GM11168 (cell line): ENCODE measurements around the gene SNIP1.
"Not testable (repeated sequence)": the region's sequence is repeated elsewhere in the genome, so short reads cannot be mapped to it uniquely, and the experiment has no call there.

Source experiments
- in situ Hi-C: fragments of 300-500 bp; cut with MboI; formaldehyde crosslinking; loops from one replicate; pipeline ENCODE4 v1.12.0; 2022; ENCODE audit warnings: low sequenced_read_pairs; ENCODE audit not compliant: unreplicated experiment

SNIP1 gene

DNA sequence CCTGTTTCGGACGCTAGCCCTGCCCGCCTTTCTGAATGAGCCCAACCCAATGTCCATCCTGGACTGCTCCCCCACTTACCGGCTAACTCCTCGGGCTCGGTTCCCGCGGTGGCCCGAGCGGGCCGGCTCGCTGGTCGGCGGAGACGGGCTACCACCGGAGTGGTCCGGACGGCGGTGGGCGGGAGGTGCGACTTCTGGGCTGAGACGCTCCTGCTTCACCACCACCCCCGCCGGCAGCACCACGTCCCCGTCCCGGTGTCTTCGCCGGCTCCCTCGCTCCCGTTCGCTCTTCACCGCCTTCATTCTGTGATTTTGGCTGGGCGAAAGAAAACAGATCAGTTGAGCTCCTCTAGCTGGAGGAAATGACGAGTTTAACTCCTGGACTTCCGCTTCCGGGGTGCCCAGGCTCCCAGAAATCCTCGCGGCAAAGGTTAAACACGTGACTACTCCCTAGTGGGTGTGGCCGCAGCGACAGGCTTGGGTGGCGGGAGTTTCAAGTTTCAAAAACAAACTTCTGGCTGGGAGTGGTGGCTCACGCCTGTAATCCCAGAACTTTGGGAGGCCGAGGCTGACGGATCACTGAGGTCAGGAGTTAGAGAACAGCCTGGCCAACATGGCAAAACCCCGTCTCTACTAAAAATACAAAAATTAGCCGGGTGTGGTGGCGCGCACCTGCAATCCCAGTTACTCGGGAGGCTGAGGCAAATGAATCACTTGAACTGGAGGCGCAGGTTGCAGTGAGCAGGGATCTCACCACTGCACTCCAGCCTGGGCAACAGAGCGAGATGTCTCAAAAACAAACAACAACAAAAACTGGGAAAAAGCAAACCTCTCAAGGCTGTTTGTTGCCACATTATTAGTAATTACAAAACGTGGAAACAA lies at the start of gene SNIP1:
Gene SNIP1, minus strand, starts transcription at position 367 of the 882 bp plus-strand sequence. Its CDS starts 64 bp downstream, at position 303.
- in situ Hi-C loops: no loop called here

- in situ Hi-C loops: no loop called here
Measured at GRCh38 chr1:37602750-37603694, 48.9 kb upstream of the SNIP1 start.

DNA sequence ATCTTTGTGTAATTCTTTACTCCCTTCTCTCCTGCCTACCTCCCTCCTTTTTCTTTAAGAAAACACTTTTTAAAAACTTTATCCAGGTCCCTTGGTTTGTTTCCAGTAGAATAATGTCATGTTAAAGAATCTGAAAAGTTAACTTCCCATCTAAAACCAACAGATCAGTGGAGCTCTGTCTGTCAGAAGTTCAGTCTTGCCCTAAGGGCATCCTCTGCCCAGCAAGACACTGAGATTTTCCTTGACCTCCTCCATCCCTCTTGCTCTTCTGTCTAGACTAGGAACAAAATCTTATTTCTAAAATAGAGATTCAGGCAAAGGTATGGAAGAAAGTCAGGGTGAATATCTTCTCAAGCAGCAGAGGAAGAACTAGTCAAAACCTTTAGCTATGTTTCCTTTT lies 47.3 kb upstream of the SNIP1 start:
- in situ Hi-C loops: no loop called here

DNA sequence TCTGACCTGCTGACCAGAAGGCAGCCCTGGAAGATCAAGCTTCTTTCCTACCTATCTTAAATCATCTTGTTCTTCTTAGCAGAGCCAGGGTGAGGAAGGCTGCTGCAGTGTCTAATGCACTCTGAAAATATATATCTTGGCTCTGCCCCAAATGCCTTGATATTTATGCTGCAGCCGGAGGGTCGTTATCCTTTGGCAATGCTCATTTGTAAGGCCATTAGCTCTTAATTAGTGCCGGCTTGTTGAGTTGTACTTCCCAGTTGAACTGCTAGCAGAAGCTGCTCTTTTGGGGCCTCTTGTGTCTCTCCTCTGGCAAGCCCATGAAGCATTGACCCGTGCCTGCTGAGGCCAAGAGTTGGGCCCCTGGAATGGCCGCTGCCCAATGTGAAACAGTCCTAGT lies 45.8 kb upstream of the SNIP1 start:
- in situ Hi-C loops: no loop called here

GRCh38 chr1:37596182-37596667 lies 42.1 kb upstream of the SNIP1 start:
- in situ Hi-C loops: no loop called here

DNA sequence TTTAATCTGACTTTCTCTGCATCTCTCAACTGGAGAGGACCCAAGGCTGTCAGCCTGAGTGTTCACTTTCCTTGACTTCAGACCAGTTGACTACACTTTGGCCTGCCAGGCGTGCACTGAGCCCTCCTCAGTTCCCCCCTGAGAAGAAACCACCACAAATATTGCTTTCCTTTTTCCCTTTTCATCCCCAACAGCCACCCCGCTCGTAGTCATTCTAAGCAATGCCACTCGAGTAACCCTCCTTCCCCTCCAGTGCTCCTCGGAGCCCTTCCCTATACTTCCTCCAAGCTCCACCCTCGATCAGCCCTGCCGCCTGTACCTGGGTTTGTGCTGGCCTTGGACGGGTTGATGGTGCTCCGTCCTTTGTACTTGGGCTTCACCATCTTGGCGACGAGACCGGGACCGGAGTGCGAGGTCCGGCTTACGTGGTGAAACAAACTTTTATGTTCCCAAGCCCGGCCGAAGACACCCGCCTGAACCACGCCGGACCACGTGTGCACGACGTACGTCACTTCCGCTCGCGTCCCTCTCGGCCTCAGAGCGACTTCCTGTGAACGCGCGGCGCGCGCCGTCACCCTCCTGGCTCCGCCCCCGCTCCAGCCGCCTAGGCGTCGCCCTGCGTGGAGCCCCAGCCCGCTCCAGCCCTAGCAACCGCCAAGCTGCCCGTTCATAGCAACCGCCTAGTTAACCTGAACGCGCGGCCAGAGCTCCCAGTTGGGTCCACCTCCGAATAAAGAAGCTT lies 41.5 kb upstream of the SNIP1 start, which contains the start of gene GNL2:
Gene GNL2, minus strand, starts transcription at position 498 of the 742 bp plus-strand sequence. Its CDS starts 115 bp downstream, at position 383.
- in situ Hi-C loops: no loop called here

GRCh38 chr1:37593726-37594125 lies 39.6 kb upstream of the SNIP1 start:
- in situ Hi-C loops: no loop called here

- in situ Hi-C loops: no loop called here
Measured at GRCh38 chr1:37588939-37589338, 34.8 kb upstream of the SNIP1 start.

DNA sequence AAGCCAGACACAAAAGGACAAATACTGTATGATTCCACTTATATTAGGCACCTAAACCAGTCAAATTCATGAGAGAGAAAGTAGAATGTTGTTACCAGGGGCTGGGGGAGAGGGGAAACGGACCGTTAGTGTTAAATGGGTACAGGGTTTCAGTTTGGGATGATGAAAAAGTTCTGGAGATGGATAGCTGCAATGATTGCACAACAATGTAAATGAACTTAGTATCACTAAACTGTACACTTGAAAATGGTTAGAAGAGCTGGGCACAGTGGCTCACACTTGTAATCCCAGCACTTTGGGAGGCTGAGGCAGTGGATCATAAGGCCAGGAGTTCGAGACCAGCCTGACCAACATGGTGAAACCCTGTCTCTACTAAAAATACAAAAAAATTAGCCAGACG lies 30.5 kb upstream of the SNIP1 start:
- in situ Hi-C loops: not testable (repeated sequence)

GRCh38 chr1:37575692-37576091 lies 21.6 kb upstream of the SNIP1 start:
- in situ Hi-C loops: no loop called here

DNA sequence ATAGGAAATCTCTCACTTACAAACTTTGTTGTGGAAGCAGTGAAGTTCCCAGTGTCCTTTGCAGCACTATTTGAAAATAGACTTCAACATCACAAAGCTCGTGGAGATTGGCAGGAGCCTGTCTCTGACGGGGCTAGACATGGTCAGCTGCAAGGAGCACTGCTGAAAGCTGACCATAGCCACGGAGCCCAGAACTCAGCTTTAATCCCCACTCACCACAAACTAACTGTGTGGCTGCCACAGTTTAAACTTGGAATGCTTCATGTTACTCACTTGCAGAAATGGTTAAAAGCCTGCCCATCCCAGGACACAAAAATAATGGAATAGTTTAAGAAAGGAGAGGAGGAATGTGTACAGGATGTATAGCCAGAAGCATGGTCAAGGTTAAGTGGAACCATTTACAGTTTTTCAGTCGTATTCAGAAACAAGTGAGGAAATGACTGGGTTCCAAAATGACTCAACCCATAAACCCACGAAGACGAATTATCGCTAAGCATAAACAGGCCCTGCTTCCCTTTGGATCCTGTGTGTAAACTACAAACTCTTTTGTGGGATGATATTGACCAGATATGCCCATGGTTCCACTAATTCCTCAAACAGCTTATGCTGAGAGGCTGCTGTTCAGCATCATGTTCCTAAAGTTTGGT lies 20.9 kb upstream of the SNIP1 start:
- in situ Hi-C loops: no loop called here

DNA sequence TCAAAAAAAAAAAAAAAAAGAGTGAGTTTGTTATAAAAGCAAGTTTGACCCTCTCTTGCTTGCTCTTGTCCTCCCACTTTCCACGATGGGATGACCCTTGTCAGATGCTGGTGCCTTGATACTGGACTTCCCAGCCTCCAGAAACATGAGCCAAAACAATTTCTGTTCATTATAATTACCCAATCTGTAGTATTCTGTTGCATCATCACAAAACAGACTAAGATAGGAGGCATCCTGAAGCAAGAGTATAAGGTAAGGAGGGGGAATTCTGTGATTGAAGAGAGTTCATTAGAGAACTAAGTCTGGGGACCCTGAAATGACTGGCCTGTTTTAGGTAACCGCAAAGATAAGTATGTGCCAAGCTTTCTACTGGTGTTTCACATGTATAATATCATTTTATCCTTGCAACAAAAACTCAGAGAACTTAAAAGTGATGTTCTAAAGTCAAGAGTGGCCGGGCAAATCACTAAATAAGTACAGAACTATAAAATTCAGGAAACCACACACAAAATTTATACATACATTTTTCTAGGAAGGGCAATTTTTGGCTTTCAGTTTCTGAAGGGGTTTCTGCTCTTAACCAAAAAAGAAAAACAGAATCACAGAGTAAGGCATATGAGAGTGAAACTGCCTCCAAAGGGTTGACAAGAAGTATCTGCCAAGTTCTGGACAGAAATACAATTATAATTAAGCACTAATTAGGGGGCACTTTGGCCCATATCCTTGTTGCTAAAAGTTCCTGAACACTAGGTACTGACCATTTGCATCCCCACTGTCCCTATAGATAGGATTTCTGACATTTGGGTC lies 16.6 kb upstream of the SNIP1 start:
- in situ Hi-C loops: no loop called here

GRCh38 chr1:37567023-37567422 lies 12.9 kb upstream of the SNIP1 start:
- in situ Hi-C loops: no loop called here

GRCh38 chr1:37564892-37565291 lies 10.8 kb upstream of the SNIP1 start:
- in situ Hi-C loops: no loop called here

DNA sequence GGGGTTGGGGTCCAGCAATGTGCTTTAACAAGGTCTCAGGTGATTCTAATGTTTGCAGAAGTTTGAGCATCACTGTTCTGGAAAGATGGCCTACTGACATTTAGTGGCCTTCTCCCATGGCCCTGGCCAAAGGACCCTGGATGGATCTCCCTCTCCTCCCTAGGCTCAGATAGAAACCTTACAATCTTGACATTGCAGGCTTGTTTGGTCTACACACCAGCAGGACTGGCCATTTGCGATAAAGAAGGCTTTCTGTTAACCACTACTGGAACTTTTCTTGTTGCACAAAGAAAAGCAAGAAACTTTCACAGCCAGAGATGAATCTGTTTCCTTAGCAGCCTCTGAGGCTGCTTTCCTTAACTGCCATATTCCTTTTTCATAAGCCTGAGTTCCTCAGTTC lies 8.9 kb upstream of the SNIP1 start:
- in situ Hi-C loops: no loop called here

- in situ Hi-C loops: no loop called here
Measured at GRCh38 chr1:37561133-37562132, 7.3 kb upstream of the SNIP1 start.

DNA sequence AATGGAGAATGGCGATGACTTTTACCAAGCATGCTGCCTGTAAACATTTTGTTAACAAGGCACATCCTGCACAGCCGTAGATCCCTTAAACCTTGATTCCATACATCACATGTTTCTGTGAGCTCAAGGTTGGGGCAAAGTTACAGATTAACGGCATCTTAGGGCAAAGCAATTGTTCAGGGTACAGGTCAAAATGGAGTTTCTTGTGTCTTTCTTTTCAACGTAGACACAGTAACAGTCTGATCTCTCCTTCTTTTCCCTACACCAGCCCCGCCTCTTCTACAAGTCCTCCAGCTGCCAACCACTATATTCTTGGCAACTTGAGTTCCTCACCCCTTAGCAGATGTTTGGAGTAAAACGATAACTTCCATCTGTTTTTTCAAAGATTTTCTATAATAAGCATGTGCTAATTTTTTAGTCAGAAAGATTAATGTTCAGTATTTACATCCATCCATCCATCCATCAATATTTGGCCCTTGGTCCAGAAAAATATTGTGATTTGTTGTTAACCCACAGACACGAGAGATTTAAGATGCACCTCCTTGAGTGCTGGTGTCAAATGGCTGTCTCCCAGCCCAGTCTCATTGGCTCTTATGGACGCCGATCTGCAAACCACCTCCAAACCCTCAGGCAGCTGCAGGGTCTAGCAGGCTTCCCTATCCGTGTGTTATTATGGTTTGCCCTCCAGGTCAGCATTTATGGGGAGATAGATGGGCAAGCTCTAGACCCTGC lies 6.5 kb upstream of the SNIP1 start:
- in situ Hi-C loops: no loop called here
